ENCODE results near the gene TMEM54. TPM values are rescaled to one million over a fixed set of nuclear protein-coding genes. Genes with fewer than 3 reads are reported as not detected.

The TMEM54 gene
- total and polyA plus RNA-seq, 9 of the 15 experiments (the other 6 are each of a cell fraction or from before 2014, with no cell fraction given): 1.00 to 16.2 (median 8.2) TPM

- TF ChIP-seq AFF4 (CRISPR knock-in tag; IDR thresholded peaks at IDR 0.05) (no peak), CTCFL (IDR thresholded peaks at IDR 0.05; ENCODE audit: borderline replicate concordance, insufficient read depth, low read depth, low read length, poor library complexity, severe bottlenecking) (no peak), JUNB (CRISPR knock-in tag; conservative IDR thresholded peaks at IDR 0.05) (no peak), E2F8 (IDR thresholded peaks at IDR 0.05; ENCODE audit: low read depth, partially characterized antibody) (no peak), ZNF354B (CRISPR knock-in tag; IDR thresholded peaks at IDR 0.05) (no peak), SMARCE1 (IDR thresholded peaks at IDR 0.05) (peak; percentile 54; the same call in 1 of the 2 replicates), ARHGAP35 (IDR thresholded peaks at IDR 0.05; ENCODE audit: partially characterized antibody) (no peak), ZNF699 (CRISPR knock-in tag; IDR thresholded peaks at IDR 0.05; ENCODE audit: insufficient replicate concordance) (no peak), ZBTB17 (CRISPR knock-in tag; IDR thresholded peaks at IDR 0.05) (no peak), CREM (IDR thresholded peaks at IDR 0.05; ENCODE audit: low read depth) (peak; percentile 41; the same call in 1 of the 2 replicates), ZMIZ1 (IDR thresholded peaks at IDR 0.05; ENCODE audit: low read depth in 2 of 2, low read length in 2 of 2) (no peak), BHLHE40 (IDR thresholded peaks at IDR 0.05; ENCODE audit: low read length) (peak; percentile 50; the same call in 1 of the 2 replicates), RHOXF2B (CRISPR knock-in tag; conservative IDR thresholded peaks at IDR 0.05) (no peak)
Measured at GRCh38 chr1:32939655-32940371, 38.6 kb upstream of the TMEM54 start (continued).

Data from K562 (cell line).